GM21529 (cell line): ENCODE results near the gene TMEM117.

Source experiments
- ATAC-seq: cut with Tn5 transposase; IDR thresholded peaks from one replicate; pipeline ENCODE4 v1.9.1; 2021; ENCODE audit not compliant: unreplicated experiment

The TMEM117 gene

GRCh38 chr12:44078273-44078672 is 242.4 kb downstream of the TMEM117 start:
- no peak for ATAC-seq

- ATAC-seq: no peak
These were observed 252.8 kb downstream of the TMEM117 start for GRCh38 chr12:44088647-44089046.

GRCh38 chr12:44091948-44092606 is 256.2 kb downstream of the TMEM117 start:
- no peak for ATAC-seq

GRCh38 chr12:44098786-44099185 is 262.9 kb downstream of the TMEM117 start:
- ATAC-seq: no peak

- no peak for ATAC-seq
These were observed 263.6 kb downstream of the TMEM117 start for GRCh38 chr12:44099486-44099885.

- ATAC-seq: no peak
These were observed 264.4 kb downstream of the TMEM117 start for GRCh38 chr12:44100264-44100663.

- no peak for ATAC-seq
These were observed 265.6 kb downstream of the TMEM117 start for GRCh38 chr12:44101475-44101874.

GRCh38 chr12:44114906-44115305 is 279.0 kb downstream of the TMEM117 start:
- no peak for ATAC-seq

- no peak for ATAC-seq
These were observed 281.5 kb downstream of the TMEM117 start for GRCh38 chr12:44117337-44117736.

- no peak for ATAC-seq
These were observed 283.1 kb downstream of the TMEM117 start for GRCh38 chr12:44118946-44119345.

GRCh38 chr12:44126806-44127205 is 290.9 kb downstream of the TMEM117 start:
- no peak for ATAC-seq

GRCh38 chr12:44127966-44128710 is 292.3 kb downstream of the TMEM117 start:
- no peak for ATAC-seq

GRCh38 chr12:44143175-44143574 is 307.3 kb downstream of the TMEM117 start:
- no peak for ATAC-seq

GRCh38 chr12:44148936-44149335 is 313.1 kb downstream of the TMEM117 start:
- ATAC-seq: no peak

GRCh38 chr12:44154128-44154527 is 318.2 kb downstream of the TMEM117 start:
- no peak for ATAC-seq

GRCh38 chr12:44155358-44155757 is 319.5 kb downstream of the TMEM117 start:
- ATAC-seq: no peak

GRCh38 chr12:44157359-44157758 is 321.5 kb downstream of the TMEM117 start:
- ATAC-seq: peak; percentile 95

- ATAC-seq: no peak
These were observed 322.9 kb downstream of the TMEM117 start for GRCh38 chr12:44158746-44159145.

- ATAC-seq: no peak
These were observed 323.3 kb downstream of the TMEM117 start for GRCh38 chr12:44159216-44159615.

GRCh38 chr12:44159862-44160261 is 324.0 kb downstream of the TMEM117 start:
- no peak for ATAC-seq

GRCh38 chr12:44162961-44163360 is 327.1 kb downstream of the TMEM117 start:
- no peak for ATAC-seq

- no peak for ATAC-seq
These were observed 338.2 kb downstream of the TMEM117 start for GRCh38 chr12:44174053-44174452.
